ENCODE results near the gene CACNA1C.

CACNA1C gene

GRCh38 chr12:2456122-2456812, 403.5 kb downstream of the CACNA1C start:
- DNase-seq (ENCODE audit: low spot score) = no peak

GRCh38 chr12:2456813-2457186, 404.0 kb downstream of the CACNA1C start:
- DNase-seq (ENCODE audit: low spot score) = no peak

GRCh38 chr12:2457215-2457932, 404.6 kb downstream of the CACNA1C start:
- no peak for DNase-seq (ENCODE audit: low spot score)

- no peak for DNase-seq (ENCODE audit: low spot score)
Observed at GRCh38 chr12:2457933-2458414, 405.2 kb downstream of the CACNA1C start.

- no peak for DNase-seq (ENCODE audit: low spot score)
Observed at GRCh38 chr12:2460051-2460670, 407.4 kb downstream of the CACNA1C start.

- DNase-seq (ENCODE audit: low spot score) = no peak
Observed at GRCh38 chr12:2461046-2461445, 408.3 kb downstream of the CACNA1C start.

GRCh38 chr12:2461645-2462044, 408.9 kb downstream of the CACNA1C start:
- no peak for DNase-seq (ENCODE audit: low spot score)

- no peak for DNase-seq (ENCODE audit: low spot score)
Observed at GRCh38 chr12:2462087-2462486, 409.3 kb downstream of the CACNA1C start.

GRCh38 chr12:2463719-2464118, 410.9 kb downstream of the CACNA1C start:
- DNase-seq (ENCODE audit: low spot score) = no peak

GRCh38 chr12:2465681-2466080, 412.9 kb downstream of the CACNA1C start:
- no peak for DNase-seq (ENCODE audit: low spot score)

- no peak for DNase-seq (ENCODE audit: low spot score)
Observed at GRCh38 chr12:2466211-2466610, 413.4 kb downstream of the CACNA1C start.

GRCh38 chr12:2467447-2468195, 414.8 kb downstream of the CACNA1C start:
- no peak for DNase-seq (ENCODE audit: low spot score)

GRCh38 chr12:2475984-2476383, 423.2 kb downstream of the CACNA1C start:
- DNase-seq (ENCODE audit: low spot score) = no peak

GRCh38 chr12:2477009-2477766, 424.4 kb downstream of the CACNA1C start:
- DNase-seq (ENCODE audit: low spot score) = no peak

GRCh38 chr12:2479851-2480535, 427.2 kb downstream of the CACNA1C start:
- DNase-seq (ENCODE audit: low spot score) = no peak

GRCh38 chr12:2481346-2481745, 428.6 kb downstream of the CACNA1C start:
- DNase-seq (ENCODE audit: low spot score) = no peak

GRCh38 chr12:2481951-2482350, 429.2 kb downstream of the CACNA1C start:
- peak; percentile 24 for DNase-seq (ENCODE audit: low spot score)

- DNase-seq (ENCODE audit: low spot score) = peak; percentile 38
Observed at GRCh38 chr12:2482938-2483660, 430.3 kb downstream of the CACNA1C start.

GRCh38 chr12:2483713-2484112, 430.9 kb downstream of the CACNA1C start:
- DNase-seq (ENCODE audit: low spot score) = no peak

- no peak for DNase-seq (ENCODE audit: low spot score)
Observed at GRCh38 chr12:2484141-2484776, 431.5 kb downstream of the CACNA1C start.
